Omental fat pad (tissue), 4 donors: ENCODE results near the gene MIB2. TPM values are rescaled to one million over a fixed set of nuclear protein-coding genes. Genes with fewer than 3 reads are reported as not detected.

Experiments
- ATAC-seq: fragments of 150-250 bp; one replicate; pipeline ENCODE4 v1.9.1; 2016; ENCODE audit warnings: mild to moderate bottlenecking, moderate library complexity; ENCODE audit not compliant: low FRiP score
- DNase-seq: peaks from one replicate; pipeline ENCODE4 v3.0.0-alpha.2; 2019; ENCODE audit warnings: low spot score
- CTCF ChIP-seq, 3 donors: fragments of 450-650 bp; IDR thresholded peaks; one replicate each; pipeline ENCODE4 v1.5.1; 2016 to 2017; ENCODE audit warnings: antibody characterized with exemption in 3 of 3, mild to moderate bottlenecking in 3 of 3, moderate library complexity in 2 of 3
- total RNA-seq, 4 donors: library from RNA; depleted of rRNA; stranded (reverse); fragments of >200 nt; gene quantifications; one replicate each; pipeline ENCODE4 v1.1.0, GENCODE V29; 2016

MIB2 gene
- total RNA-seq, 4 donors from 2014 or later, result 33.7 to 52.2 (median 40.2) TPM

DNA sequence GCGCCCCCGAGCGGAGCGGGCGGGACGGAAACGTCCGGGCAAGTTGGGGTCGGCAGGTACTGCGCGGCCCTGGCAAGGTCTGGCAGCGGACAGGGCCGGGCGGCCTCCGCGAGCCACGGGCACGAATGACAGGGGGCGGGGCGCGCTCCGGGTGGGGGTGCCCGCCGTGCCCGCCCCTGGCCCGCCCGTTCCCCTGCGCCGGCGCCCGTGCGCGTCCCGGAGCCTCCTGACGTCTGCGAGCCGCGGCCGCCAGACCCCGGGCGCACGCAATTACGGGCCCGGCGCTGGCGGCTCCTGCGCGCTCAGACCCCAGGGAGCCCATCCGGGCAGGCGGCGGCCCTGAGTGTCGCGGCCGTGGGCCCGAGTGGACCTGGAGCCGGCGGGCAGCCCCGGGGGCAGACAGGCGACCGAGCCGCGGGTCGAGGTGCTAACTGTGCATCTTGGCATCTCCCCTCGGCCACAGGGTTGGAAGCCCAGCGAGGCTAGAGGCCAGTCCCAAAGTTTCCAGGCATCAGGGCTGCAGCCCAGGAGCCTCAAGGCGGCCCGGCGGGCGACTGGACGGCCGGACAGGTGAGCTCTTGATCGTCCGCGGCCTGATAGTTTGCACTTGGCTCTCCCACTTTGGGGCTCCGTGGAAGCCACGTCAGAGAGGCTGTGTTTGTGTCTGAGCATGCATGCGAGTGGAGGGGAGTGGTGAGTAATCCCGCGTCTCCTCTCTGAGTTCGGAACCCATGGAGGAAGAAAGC lies 918 bp downstream of the MIB2 start:
- ATAC-seq (peak; percentile 50), DNase-seq (no peak)
- TF ChIP-seq CTCF (IDR thresholded peaks at IDR 0.05), result no peak

- no peak for TF ChIP-seq CTCF (IDR thresholded peaks at IDR 0.05)
- DNase-seq (no peak), ATAC-seq (no peak)
Observed at GRCh38 chr1:1616838-1617237, 1.5 kb downstream of the MIB2 start.

- TF ChIP-seq CTCF (IDR thresholded peaks at IDR 0.05), result no peak
- no peak for DNase-seq
- ATAC-seq, result no peak
Observed at GRCh38 chr1:1617516-1617915, 2.2 kb downstream of the MIB2 start.

DNA sequence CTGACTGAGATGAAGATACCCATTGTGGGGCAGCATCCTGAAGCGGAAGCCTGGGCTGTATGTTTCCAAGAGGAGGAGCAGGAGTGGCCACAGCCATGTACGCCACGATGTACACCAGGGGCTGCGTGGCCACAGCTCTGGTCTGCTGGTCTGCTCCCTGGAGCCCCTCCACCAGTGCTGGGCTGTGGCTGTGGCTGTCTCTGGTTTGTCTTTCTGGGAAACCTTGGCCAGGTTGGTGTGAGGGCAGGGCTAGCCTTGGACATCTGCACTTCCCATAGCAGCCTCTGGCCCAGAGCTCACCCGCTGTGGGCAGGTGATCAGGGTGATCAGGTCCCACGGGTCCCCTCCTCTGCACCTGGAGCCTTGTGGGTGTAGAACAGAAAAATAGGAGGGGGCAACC lies 2.6 kb downstream of the MIB2 start:
- no peak for TF ChIP-seq CTCF (IDR thresholded peaks at IDR 0.05)
- DNase-seq, result no peak
- no peak for ATAC-seq

GRCh38 chr1:1618396-1619068 lies 3.2 kb downstream of the MIB2 start:
- no peak for TF ChIP-seq CTCF (IDR thresholded peaks at IDR 0.05)
- DNase-seq, result no peak

GRCh38 chr1:1619917-1620361 lies 4.6 kb downstream of the MIB2 start:
- DNase-seq (no peak), ATAC-seq (no peak)

More at GRCh38 chr1:1618396-1619068, 3.2 kb downstream of the MIB2 start:
- ATAC-seq, result no peak

More at GRCh38 chr1:1619917-1620361, 4.6 kb downstream of the MIB2 start:
- TF ChIP-seq CTCF (IDR thresholded peaks at IDR 0.05), result no peak
